Neural cell (in vitro differentiated cells): Measurements from ENCODE around the gene MTRFR.

ENCODE experiments used
- CTCF ChIP-seq: fragments of 450-650 bp; IDR thresholded peaks from 2 replicates; pipeline ENCODE4 v1.5.1; 2014; ENCODE audit warnings: antibody characterized with exemption, mild to moderate bottlenecking, moderate library complexity; ENCODE audit not compliant: poor library complexity, severe bottlenecking
- EZH2 ChIP-seq: fragments of 200-600, 300-800 bp; shearing (Covaris generic), sonication (generic); IDR thresholded peaks from 2 replicates; pipeline ENCODE4 v1.6.1; 2014; ENCODE audit warnings: antibody characterized with exemption, low read length, borderline replicate concordance, mild to moderate bottlenecking; ENCODE audit not compliant: insufficient read depth, poor library complexity, severe bottlenecking
- REST ChIP-seq: IDR thresholded peaks from 2 replicates; pipeline ENCODE4 v1.6.1; 2012; ENCODE audit warnings: borderline replicate concordance
- TAF1 ChIP-seq: IDR thresholded peaks from 2 replicates; pipeline ENCODE4 v1.6.1; 2012; ENCODE audit warnings: low read depth

- TF ChIP-seq CTCF (no peak), EZH2 (no peak), REST (no peak), TAF1 (no peak)
These were observed 39.9 kb downstream of the MTRFR start for GRCh38 chr12:123273166-123273565.
